ENCODE measurements around the gene TMEM132C. TPM values are rescaled to one million over a fixed set of nuclear protein-coding genes. Genes with fewer than 3 reads are reported as not detected.

The TMEM132C gene
- total RNA-seq, 2 experiments from 2014 or later = not detected

DNA sequence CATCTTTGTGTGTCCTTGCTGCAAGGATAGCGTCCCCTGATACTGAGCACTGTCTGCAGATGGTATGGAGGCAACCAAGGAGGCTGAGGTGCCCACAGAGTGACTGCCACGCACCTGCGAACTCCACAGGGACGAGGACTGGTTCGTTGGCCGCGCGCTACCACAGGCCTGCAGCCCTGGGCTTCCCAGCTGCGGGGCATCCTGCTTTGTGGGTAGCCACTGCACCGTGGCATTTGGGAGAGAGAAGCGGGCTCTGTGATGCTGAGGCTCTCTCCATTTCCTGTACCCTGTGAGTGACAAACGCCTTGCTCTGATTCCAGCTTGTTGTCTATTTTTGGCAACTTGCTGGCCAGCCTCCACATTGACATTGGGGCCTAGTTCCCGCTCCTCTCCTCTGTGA lies 480.5 kb downstream of the TMEM132C start:
- ChIA-PET POLR2A (no interaction called here), CTCF (no interaction called here)
- Mint-ChIP-seq H3K27me3 (peaks cover 5% of the 10 kb centered on the region), H3K27ac (no peak overlapping the region), H3K4me1 (ENCODE audit: low read depth) (no peaks in the 10 kb centered on the region), H3K9me3 (no peaks in the 10 kb centered on the region), H3K36me3 (no peaks in the 10 kb centered on the region), H3K4me3 (no peak overlapping the region)
- no peak for DNase-seq
- intact Hi-C loops (cut with micrococcal nuclease) = no loop called here

GRCh38 chr12:128752386-128752785 lies 485.4 kb downstream of the TMEM132C start:
- no peak for DNase-seq
- Mint-ChIP-seq H3K9me3 (no peaks in the 10 kb centered on the region), H3K4me1 (ENCODE audit: low read depth) (no peaks in the 10 kb centered on the region), H3K27ac (no peak overlapping the region), H3K27me3 (peaks cover 3% of the 10 kb centered on the region), H3K36me3 (no peaks in the 10 kb centered on the region), H3K4me3 (no peak overlapping the region)
- intact Hi-C loops (cut with micrococcal nuclease) = no loop called here
- ChIA-PET POLR2A (no interaction called here), CTCF (no interaction called here)

GRCh38 chr12:128753438-128753837 lies 486.5 kb downstream of the TMEM132C start:
- H3K27ac Mint-ChIP-seq = no peak overlapping the region
- ChIA-PET POLR2A (no interaction called here), CTCF (no interaction called here)

DNA sequence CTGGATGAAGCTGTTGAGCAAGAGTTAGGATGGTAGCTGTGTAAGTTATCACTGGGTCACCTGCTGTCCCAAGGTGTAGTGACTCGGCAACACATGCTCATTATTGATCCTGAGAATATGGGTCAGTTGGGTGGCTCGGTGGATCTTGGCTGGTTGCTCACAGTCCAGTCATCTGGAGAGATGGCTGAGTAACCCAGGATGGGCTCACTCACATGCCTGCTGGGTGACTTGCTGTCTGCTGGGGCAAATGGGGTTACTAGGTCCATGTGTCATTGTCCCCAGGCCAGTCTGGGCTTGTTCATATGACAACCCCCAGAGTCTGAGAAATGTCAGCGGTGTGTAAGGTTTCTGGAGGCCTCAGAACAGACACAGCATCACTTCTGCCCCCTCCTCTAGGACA lies 487.3 kb downstream of the TMEM132C start:
- DNase-seq = peak; percentile 9
- ChIA-PET CTCF (no interaction called here), POLR2A (no interaction called here)
- H3K9me3 Mint-ChIP-seq = no peaks in the 10 kb centered on the region
- H3K27me3 Mint-ChIP-seq = peaks cover 2% of the 10 kb centered on the region
- no peaks in the 10 kb centered on the region for H3K4me1 Mint-ChIP-seq (ENCODE audit: low read depth)
- intact Hi-C loops (cut with micrococcal nuclease) = no loop called here
- H3K36me3 Mint-ChIP-seq = no peaks in the 10 kb centered on the region
- no peak overlapping the region for H3K27ac Mint-ChIP-seq
- H3K4me3 Mint-ChIP-seq = no peak overlapping the region

More at GRCh38 chr12:128753438-128753837, 486.5 kb downstream of the TMEM132C start:
- H3K9me3 Mint-ChIP-seq = no peaks in the 10 kb centered on the region
- intact Hi-C loops (cut with micrococcal nuclease) = no loop called here
- H3K4me3 Mint-ChIP-seq = no peak overlapping the region
- peaks cover 2% of the 10 kb centered on the region for H3K27me3 Mint-ChIP-seq
- no peak for DNase-seq
- H3K36me3 Mint-ChIP-seq = no peaks in the 10 kb centered on the region
- no peaks in the 10 kb centered on the region for H3K4me1 Mint-ChIP-seq (ENCODE audit: low read depth)

DNA sequence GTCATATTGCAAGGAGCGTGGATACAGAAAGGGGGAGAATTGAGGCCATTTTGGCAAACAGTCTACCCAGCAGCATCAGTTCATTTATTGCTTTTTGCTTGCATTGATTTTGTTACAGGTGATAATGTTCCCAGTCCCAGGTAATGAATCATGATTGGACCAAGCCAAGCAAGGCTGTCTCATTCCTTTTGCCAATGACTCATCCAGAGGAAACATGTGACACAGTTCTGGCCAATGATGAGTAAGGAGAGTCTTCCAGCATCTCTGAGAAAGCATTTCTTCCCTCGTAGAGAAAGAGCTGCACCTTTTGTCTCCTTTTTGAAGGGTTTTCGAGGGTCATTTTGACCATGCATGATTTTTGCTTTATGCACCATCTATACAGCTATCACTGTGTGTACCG lies 488.6 kb downstream of the TMEM132C start:
- no peak overlapping the region for H3K4me3 Mint-ChIP-seq
- intact Hi-C loops (cut with micrococcal nuclease) = no loop called here
- H3K27ac Mint-ChIP-seq = no peak overlapping the region
- no peaks in the 10 kb centered on the region for H3K4me1 Mint-ChIP-seq (ENCODE audit: low read depth)
- H3K27me3 Mint-ChIP-seq = peaks cover 2% of the 10 kb centered on the region
- no peaks in the 10 kb centered on the region for H3K36me3 Mint-ChIP-seq
- H3K9me3 Mint-ChIP-seq = no peaks in the 10 kb centered on the region
- no peak for DNase-seq
- ChIA-PET POLR2A (no interaction called here), CTCF (no interaction called here)

Small RNAs within 50 kb of the gene (microRNA-seq; reads per million reads assigned to microRNA genes)
- not detected for gene MIR3612 (ENCODE audit: borderline microRNAs expressed, borderline number of aligned reads, borderline replicate concordance)
- not detected for gene MIR4419B (ENCODE audit: borderline microRNAs expressed, borderline number of aligned reads, borderline replicate concordance)
